Heart right ventricle (tissue), 16 donors: ENCODE data around the gene SLIT3. TPM values are rescaled to one million over a fixed set of nuclear protein-coding genes. Genes with fewer than 3 reads are reported as not detected.

Source experiments
- ATAC-seq, 8 donors: fragments of 200-7000 bp; cut with Tn5 transposase; one replicate each; pipeline ENCODE4 v1.9.1; 2020; ENCODE audit warnings: mild to moderate bottlenecking in 8 of 8, moderate library complexity in 8 of 8, moderate number of reproducible peaks in 1 of 8
- DNase-seq, 2 donors: peaks; one replicate each; pipeline ENCODE4 v3.0.0-alpha.2; 2020
- H3K27ac ChIP-seq, 10 donors: fragments of 200-600 bp; sonication (generic) in 2 of 10; one replicate each; pipeline versions ENCODE4 v1.5.0 to v1.8.0; 2020 to 2022; ENCODE audit warnings: mild to moderate bottlenecking in 3 of 10
- H3K27me3 ChIP-seq, 7 donors: fragments of 200-600 bp; one replicate each; pipeline ENCODE4 v1.8.0; 2021 to 2022; ENCODE audit warnings: mild to moderate bottlenecking in 2 of 7
- H3K36me3 ChIP-seq, 9 donors: fragments of 200-600 bp; sonication (generic) in 1 of 9; one replicate each; pipeline versions ENCODE4 v1.5.0 to v1.8.0; 2020 to 2022; ENCODE audit warnings: mild to moderate bottlenecking in 2 of 9
- H3K4me1 ChIP-seq, 9 donors: fragments of 200-600 bp; sonication (generic) in 1 of 9; one replicate each; pipeline versions ENCODE4 v1.5.0 to v1.8.0; 2020 to 2022; ENCODE audit warnings: mild to moderate bottlenecking in 4 of 9
- H3K4me3 ChIP-seq, 10 donors: fragments of 200-600 bp; sonication (generic) in 2 of 10; one replicate each; pipeline versions ENCODE4 v1.5.0 to v1.8.0; 2020 to 2022; ENCODE audit warnings: mild to moderate bottlenecking in 7 of 10, moderate library complexity in 2 of 10
- H3K9me3 ChIP-seq, 11 donors: fragments of 200-600 bp in 10 of 11; sonication (generic) in 2 of 11; one replicate each; pipeline versions ENCODE4 v1.5.0 to v1.8.0; 2013 to 2022; ENCODE audit warnings: mild to moderate bottlenecking in 2 of 11, control low read depth in 1 of 11, moderate library complexity in 1 of 11
- CTCF ChIP-seq, 9 donors: fragments of 200-600 bp; sonication (generic) in 2 of 9; IDR thresholded peaks; one replicate each; pipeline versions ENCODE4 v1.5.0 to v1.8.0; 2021 to 2022; ENCODE audit warnings: antibody characterized with exemption in 9 of 9, mild to moderate bottlenecking in 5 of 9, moderate library complexity in 1 of 9
- WGBS, 2 donors: extraction: QIAGEN DNeasy Blood & Tissue Kit; methylation state at CpG; one replicate each; pipeline ENCODE4 v1.1.7; 2013; ENCODE audit warnings: inconsistent platforms in 1 of 2; 5-methylcytosine and 5-hydroxymethylcytosine counted together
- intact Hi-C, 10 donors: fragments of 100-400 bp; cut with DNase I; formaldehyde crosslinking; loops; one replicate each; pipeline versions ENCODE4 v1.11.1 to v1.14.2; 2022
- polyA plus RNA-seq, 2 donors: library from polyadenylated mRNA; stranded (reverse); fragments of 200-250 nt; gene quantifications; one replicate each; pipeline ENCODE4 v1.2.3, GENCODE V29; 2013
- total RNA-seq, 10 donors: library from RNA; stranded (reverse); fragmentation: NEBNext Ultra II Directional in 3 of 10; extraction: Animal tissue kit (Norgen Biotek cat#: 25700) in 3 of 10; gene quantifications; one replicate each; pipeline versions ENCODE4 v1.2.1 to v1.2.4, GENCODE V29; 2021 to 2023
- donor health status: Arrhythmogenic right ventricular cardiomyopathy.
- donor health status: ischemic (EF 13 %, LVEDD 7.1; RV severe dilation, severe dysfunction).
- donor health status: healthy with polysubstance abuse.
- donor health status: DM: no; HTN: yes; CAD: no.
- donor health status: DM: no; HTN: no; CAD: no.
- donor health status: ischemic (EF 25% LVEDD 6.9; RV normal size, moderate dysfunction).
- donor health status: ischemic (EF 25% LVEDD 5.7; RV mildly dilated, moderate dysfunction).
- donor health status: healthy.
- donor health status: DM: yes; HTN: yes; CAD: no.
- donor health status: Ischemic cardiomyopathy.
- donor health status: ischemic (EF 35%, LVEDD 5.7; RV mildly dilated, moderate dysfunction).
- donor health status: nonischemic (EF 11% LVEDD 7.7; RV severe dilation, severe dysfunction).
- donor health status: DM: yes; HTN: yes; CAD: no.
- donor health status: PGD.
- donor health status: ischemic (EF 29% LVEDD 5.4; RV normal size, mild dysfunction).
- donor health status: nonischemic (EF 23%, LVEDD 6.1; RV moderate dilation, normal function).

Gene SLIT3
- total and polyA plus RNA-seq, 12 donors, result 2.0 to 29.2 (median 12.1) TPM

- DNase-seq, result no peak
- no peak overlapping the region for H3K4me3 ChIP-seq
- intact Hi-C loops, result no loop called here
- TF ChIP-seq CTCF (IDR thresholded peaks at IDR 0.05), result no peak
- ATAC-seq, result no peak
- no peaks in the 10 kb centered on the region for H3K27me3 ChIP-seq
- no peaks in the 10 kb centered on the region for H3K4me1 ChIP-seq
- WGBS, 2 donors, result 89 to 92% methylated on average over 11 of the region's 11 CpGs
- peaks cover 0 to 11% (median 0%) of the 10 kb centered on the region in 11 donors for H3K9me3 ChIP-seq
- no peaks in the 10 kb centered on the region for H3K36me3 ChIP-seq
- no peak overlapping the region for H3K27ac ChIP-seq
These were observed 212.8 kb downstream of the SLIT3 start for GRCh38 chr5:169088028-169088725.

GRCh38 chr5:169085636-169086035, 215.3 kb downstream of the SLIT3 start:
- Histone ChIP-seq H3K9me3 (peaks cover 0 to 8% (median 0%) of the 10 kb centered on the region in 11 donors), H3K27me3 (no peaks in the 10 kb centered on the region), H3K4me3 (no peak overlapping the region), H3K27ac (no peak overlapping the region), H3K36me3 (no peaks in the 10 kb centered on the region), H3K4me1 (no peaks in the 10 kb centered on the region)
- DNase-seq (no peak), ATAC-seq (no peak)
- 87 to 89% methylated on average over 8 of the region's 8 CpGs for WGBS, 2 donors
- intact Hi-C loops, result no loop called here
- TF ChIP-seq CTCF (IDR thresholded peaks at IDR 0.05), result no peak

- DNase-seq (no peak), ATAC-seq (no peak)
- Histone ChIP-seq H3K9me3 (peaks cover 0 to 3% (median 0%) of the 10 kb centered on the region in 11 donors), H3K4me1 (no peaks in the 10 kb centered on the region), H3K27ac (no peak overlapping the region), H3K27me3 (no peaks in the 10 kb centered on the region), H3K36me3 (no peaks in the 10 kb centered on the region), H3K4me3 (no peak overlapping the region)
- intact Hi-C loops, result no loop called here
- WGBS, 2 donors, result 82 to 90% methylated on average over 4 of the region's 4 CpGs
- TF ChIP-seq CTCF (IDR thresholded peaks at IDR 0.05), result no peak
These were observed 215.7 kb downstream of the SLIT3 start for GRCh38 chr5:169085212-169085611.

- intact Hi-C loops, result no loop called here
- Histone ChIP-seq H3K36me3 (no peaks in the 10 kb centered on the region), H3K9me3 (no peaks in the 10 kb centered on the region), H3K4me1 (no peaks in the 10 kb centered on the region), H3K27ac (no peak overlapping the region), H3K27me3 (no peaks in the 10 kb centered on the region), H3K4me3 (no peak overlapping the region)
- no peak for ATAC-seq
- no peak for TF ChIP-seq CTCF (IDR thresholded peaks at IDR 0.05)
- WGBS, 2 donors, result 70 to 84% methylated on average over 4 of the region's 4 CpGs
- DNase-seq, result no peak
These were observed 216.2 kb downstream of the SLIT3 start for GRCh38 chr5:169084775-169085174.
